ENCODE measurements around the gene PCGF3.

DNA sequence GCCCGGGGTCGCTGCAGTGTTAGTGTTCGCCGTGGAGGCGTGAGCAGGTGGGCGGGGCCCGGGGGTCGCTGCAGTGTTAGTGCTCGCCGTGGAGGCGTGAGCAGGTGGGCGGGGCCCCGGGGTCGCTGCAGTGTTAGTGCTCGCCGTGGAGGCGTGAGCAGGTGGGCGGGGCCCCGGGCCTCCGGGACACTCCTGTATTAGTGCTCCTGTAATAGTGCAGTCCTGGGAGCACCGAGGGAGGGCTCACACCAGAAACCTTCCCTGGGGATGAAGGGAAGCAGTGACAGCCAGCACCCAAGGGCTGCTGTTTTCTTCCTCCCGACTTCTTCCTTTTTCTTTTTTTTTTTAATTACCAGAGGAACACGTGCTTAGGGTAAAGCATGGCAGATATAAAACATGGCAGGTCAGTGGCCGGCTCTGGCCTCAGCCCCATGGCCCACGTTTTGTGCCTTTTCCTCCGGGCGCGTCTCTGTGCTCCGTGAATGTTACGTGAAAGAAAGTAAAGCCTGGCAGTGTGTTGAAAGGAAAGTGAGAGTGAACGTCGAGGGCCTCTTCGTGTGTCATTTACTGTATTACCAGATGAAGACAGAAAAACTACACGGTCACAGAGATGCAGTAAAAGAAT lies 42.0 kb downstream of the PCGF3 start:
- TF ChIP-seq, protein P1, sequence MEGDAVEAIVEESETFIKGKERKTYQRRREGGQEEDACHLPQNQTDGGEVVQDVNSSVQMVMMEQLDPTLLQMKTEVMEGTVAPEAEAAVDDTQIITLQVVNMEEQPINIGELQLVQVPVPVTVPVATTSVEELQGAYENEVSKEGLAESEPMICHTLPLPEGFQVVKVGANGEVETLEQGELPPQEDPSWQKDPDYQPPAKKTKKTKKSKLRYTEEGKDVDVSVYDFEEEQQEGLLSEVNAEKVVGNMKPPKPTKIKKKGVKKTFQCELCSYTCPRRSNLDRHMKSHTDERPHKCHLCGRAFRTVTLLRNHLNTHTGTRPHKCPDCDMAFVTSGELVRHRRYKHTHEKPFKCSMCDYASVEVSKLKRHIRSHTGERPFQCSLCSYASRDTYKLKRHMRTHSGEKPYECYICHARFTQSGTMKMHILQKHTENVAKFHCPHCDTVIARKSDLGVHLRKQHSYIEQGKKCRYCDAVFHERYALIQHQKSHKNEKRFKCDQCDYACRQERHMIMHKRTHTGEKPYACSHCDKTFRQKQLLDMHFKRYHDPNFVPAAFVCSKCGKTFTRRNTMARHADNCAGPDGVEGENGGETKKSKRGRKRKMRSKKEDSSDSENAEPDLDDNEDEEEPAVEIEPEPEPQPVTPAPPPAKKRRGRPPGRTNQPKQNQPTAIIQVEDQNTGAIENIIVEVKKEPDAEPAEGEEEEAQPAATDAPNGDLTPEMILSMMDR (conservative IDR thresholded peaks at IDR 0.05; ENCODE audit: low read depth, low read length): no peak
- no peak for TF ChIP-seq EZH2 (IDR thresholded peaks at IDR 0.05; ENCODE audit: low read length, unreplicated experiment)
- TF ChIP-seq EZH2phosphoT487 (IDR thresholded peaks at IDR 0.05; ENCODE audit: borderline replicate concordance, low read length): no peak
